GM12878 (cell line): ENCODE data around the gene FAM170B.

ENCODE experiments used
- HDAC6 ChIP-seq: fragments of 200-600 bp; sonication (generic); IDR thresholded peaks from one replicate; pipeline ENCODE4 v1.8.0; 2017; ENCODE audit warnings: antibody characterized with exemption; ENCODE audit not compliant: unreplicated experiment
- RAD21 ChIP-seq: IDR thresholded peaks from 2 replicates; pipeline ENCODE4 v1.6.1; 2011; ENCODE audit warnings: mild to moderate bottlenecking, low read depth, low read length, moderate library complexity; ENCODE audit not compliant: insufficient read depth
- RBBP5 ChIP-seq: fragments of 200-600 bp; sonication (generic); conservative IDR thresholded peaks from 2 replicates; pipeline ENCODE4 v1.6.1; 2016
- STAT3 ChIP-seq: IDR thresholded peaks from 2 replicates; pipeline ENCODE4 v1.6.1; 2011; ENCODE audit warnings: low read depth, low read length, improper control_type of control experiment
- ZBTB33 ChIP-seq: fragments of 450-650 bp; IDR thresholded peaks from 2 replicates; pipeline ENCODE4 v1.6.1; 2017; ENCODE audit warnings: mild to moderate bottlenecking
- TF ChIP-seq, protein P1 (sequence below), 3 experiments: IDR thresholded peaks in 2 of 3; conservative IDR thresholded peaks in 1 of 3; 2 replicates each; pipeline ENCODE4 v1.5.1; 2011; ENCODE audit warnings: low read depth in 3 of 3, low read length in 3 of 3, mild to moderate bottlenecking in 3 of 3, control low read depth in 2 of 3, moderate library complexity in 2 of 3, inconsistent platforms in 1 of 3, mixed read lengths in 1 of 3; ENCODE audit not compliant: control insufficient read depth in 2 of 3, insufficient read depth in 1 of 3; ENCODE audit errors: extremely low read depth in 1 of 3
- TF ChIP-seq, protein P2 (sequence below): fragments of 450-650 bp; IDR thresholded peaks from 2 replicates; pipeline ENCODE4 v1.6.1; 2017; ENCODE audit warnings: mild to moderate bottlenecking, low read depth, inconsistent platforms; ENCODE audit not compliant: poor library complexity, severe bottlenecking
- TF ChIP-seq, protein P3 (sequence below): IDR thresholded peaks from 2 replicates; pipeline ENCODE4 v1.6.1; 2012; ENCODE audit warnings: mild to moderate bottlenecking, low read depth, low read length

- TF ChIP-seq, protein P1, sequence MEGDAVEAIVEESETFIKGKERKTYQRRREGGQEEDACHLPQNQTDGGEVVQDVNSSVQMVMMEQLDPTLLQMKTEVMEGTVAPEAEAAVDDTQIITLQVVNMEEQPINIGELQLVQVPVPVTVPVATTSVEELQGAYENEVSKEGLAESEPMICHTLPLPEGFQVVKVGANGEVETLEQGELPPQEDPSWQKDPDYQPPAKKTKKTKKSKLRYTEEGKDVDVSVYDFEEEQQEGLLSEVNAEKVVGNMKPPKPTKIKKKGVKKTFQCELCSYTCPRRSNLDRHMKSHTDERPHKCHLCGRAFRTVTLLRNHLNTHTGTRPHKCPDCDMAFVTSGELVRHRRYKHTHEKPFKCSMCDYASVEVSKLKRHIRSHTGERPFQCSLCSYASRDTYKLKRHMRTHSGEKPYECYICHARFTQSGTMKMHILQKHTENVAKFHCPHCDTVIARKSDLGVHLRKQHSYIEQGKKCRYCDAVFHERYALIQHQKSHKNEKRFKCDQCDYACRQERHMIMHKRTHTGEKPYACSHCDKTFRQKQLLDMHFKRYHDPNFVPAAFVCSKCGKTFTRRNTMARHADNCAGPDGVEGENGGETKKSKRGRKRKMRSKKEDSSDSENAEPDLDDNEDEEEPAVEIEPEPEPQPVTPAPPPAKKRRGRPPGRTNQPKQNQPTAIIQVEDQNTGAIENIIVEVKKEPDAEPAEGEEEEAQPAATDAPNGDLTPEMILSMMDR (IDR thresholded peaks at IDR 0.05 in 2 of 3, conservative IDR thresholded peaks at IDR 0.05 in 1 of 3; ENCODE audit: control insufficient read depth in 2 of 3, extremely low read depth in 1 of 3, insufficient read depth in 1 of 3, low read depth in 3 of 3, low read length in 3 of 3) = no peak
- no peak for TF ChIP-seq STAT3
- no peak for TF ChIP-seq HDAC6
- TF ChIP-seq, protein P2, sequence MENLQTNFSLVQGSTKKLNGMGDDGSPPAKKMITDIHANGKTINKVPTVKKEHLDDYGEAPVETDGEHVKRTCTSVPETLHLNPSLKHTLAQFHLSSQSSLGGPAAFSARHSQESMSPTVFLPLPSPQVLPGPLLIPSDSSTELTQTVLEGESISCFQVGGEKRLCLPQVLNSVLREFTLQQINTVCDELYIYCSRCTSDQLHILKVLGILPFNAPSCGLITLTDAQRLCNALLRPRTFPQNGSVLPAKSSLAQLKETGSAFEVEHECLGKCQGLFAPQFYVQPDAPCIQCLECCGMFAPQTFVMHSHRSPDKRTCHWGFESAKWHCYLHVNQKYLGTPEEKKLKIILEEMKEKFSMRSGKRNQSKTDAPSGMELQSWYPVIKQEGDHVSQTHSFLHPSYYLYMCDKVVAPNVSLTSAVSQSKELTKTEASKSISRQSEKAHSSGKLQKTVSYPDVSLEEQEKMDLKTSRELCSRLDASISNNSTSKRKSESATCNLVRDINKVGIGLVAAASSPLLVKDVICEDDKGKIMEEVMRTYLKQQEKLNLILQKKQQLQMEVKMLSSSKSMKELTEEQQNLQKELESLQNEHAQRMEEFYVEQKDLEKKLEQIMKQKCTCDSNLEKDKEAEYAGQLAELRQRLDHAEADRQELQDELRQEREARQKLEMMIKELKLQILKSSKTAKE = no peak
- TF ChIP-seq RAD21 = no peak
- no peak for TF ChIP-seq ZBTB33
- TF ChIP-seq, protein P3, sequence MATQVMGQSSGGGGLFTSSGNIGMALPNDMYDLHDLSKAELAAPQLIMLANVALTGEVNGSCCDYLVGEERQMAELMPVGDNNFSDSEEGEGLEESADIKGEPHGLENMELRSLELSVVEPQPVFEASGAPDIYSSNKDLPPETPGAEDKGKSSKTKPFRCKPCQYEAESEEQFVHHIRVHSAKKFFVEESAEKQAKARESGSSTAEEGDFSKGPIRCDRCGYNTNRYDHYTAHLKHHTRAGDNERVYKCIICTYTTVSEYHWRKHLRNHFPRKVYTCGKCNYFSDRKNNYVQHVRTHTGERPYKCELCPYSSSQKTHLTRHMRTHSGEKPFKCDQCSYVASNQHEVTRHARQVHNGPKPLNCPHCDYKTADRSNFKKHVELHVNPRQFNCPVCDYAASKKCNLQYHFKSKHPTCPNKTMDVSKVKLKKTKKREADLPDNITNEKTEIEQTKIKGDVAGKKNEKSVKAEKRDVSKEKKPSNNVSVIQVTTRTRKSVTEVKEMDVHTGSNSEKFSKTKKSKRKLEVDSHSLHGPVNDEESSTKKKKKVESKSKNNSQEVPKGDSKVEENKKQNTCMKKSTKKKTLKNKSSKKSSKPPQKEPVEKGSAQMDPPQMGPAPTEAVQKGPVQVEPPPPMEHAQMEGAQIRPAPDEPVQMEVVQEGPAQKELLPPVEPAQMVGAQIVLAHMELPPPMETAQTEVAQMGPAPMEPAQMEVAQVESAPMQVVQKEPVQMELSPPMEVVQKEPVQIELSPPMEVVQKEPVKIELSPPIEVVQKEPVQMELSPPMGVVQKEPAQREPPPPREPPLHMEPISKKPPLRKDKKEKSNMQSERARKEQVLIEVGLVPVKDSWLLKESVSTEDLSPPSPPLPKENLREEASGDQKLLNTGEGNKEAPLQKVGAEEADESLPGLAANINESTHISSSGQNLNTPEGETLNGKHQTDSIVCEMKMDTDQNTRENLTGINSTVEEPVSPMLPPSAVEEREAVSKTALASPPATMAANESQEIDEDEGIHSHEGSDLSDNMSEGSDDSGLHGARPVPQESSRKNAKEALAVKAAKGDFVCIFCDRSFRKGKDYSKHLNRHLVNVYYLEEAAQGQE = no peak
- TF ChIP-seq RBBP5 = no peak
Measured at GRCh38 chr10:49110684-49111319, 23.0 kb downstream of the FAM170B start.
